ENCODE results near the gene EIF4A2.
A peak's percentile ranks its signal among the peaks of the same experiment; 100 is the strongest.

The EIF4A2 gene

GRCh38 chr3:186783058-186783730, at the start of gene EIF4A2:
Gene EIF4A2 (plus strand): TSS chr3:186783577. CDS start chr3:186783611, 34 bp downstream.
- no peak for TF ChIP-seq CTCF (IDR thresholded peaks at IDR 0.05; ENCODE audit: insufficient read depth, low read depth, low read length, missing control alignments)
- peak; percentile 91 for DNase-seq (ENCODE audit: low read depth)
- peak within 1 kb of the TSS; percentile 100 for H3K4me3 ChIP-seq (ENCODE audit: low read length)

GRCh38 chr3:186742618-186743380, 40.6 kb upstream of the EIF4A2 start:
- H3K4me3 ChIP-seq (ENCODE audit: low read length): no peak overlapping the region
- TF ChIP-seq CTCF (IDR thresholded peaks at IDR 0.05; ENCODE audit: insufficient read depth, low read depth, low read length, missing control alignments): no peak
- no peak for DNase-seq (ENCODE audit: low read depth)

GRCh38 chr3:186743666-186744065, 39.7 kb upstream of the EIF4A2 start:
- no peak for DNase-seq (ENCODE audit: low read depth)
- no peak for TF ChIP-seq CTCF (IDR thresholded peaks at IDR 0.05; ENCODE audit: insufficient read depth, low read depth, low read length, missing control alignments)
- no peak overlapping the region for H3K4me3 ChIP-seq (ENCODE audit: low read length)

- no peak for TF ChIP-seq CTCF (IDR thresholded peaks at IDR 0.05; ENCODE audit: insufficient read depth, low read depth, low read length, missing control alignments)
- DNase-seq (ENCODE audit: low read depth): peak; percentile 82
- H3K4me3 ChIP-seq (ENCODE audit: low read length): no peak overlapping the region
These were observed 37.4 kb upstream of the EIF4A2 start for GRCh38 chr3:186746008-186746407.

GRCh38 chr3:186750316-186750715, 33.1 kb upstream of the EIF4A2 start:
- no peak overlapping the region for H3K4me3 ChIP-seq (ENCODE audit: low read length)
- TF ChIP-seq CTCF (IDR thresholded peaks at IDR 0.05; ENCODE audit: insufficient read depth, low read depth, low read length, missing control alignments): no peak
- no peak for DNase-seq (ENCODE audit: low read depth)

- TF ChIP-seq CTCF (IDR thresholded peaks at IDR 0.05; ENCODE audit: insufficient read depth, low read depth, low read length, missing control alignments): no peak
- no peak for DNase-seq (ENCODE audit: low read depth)
These were observed 31.9 kb upstream of the EIF4A2 start for GRCh38 chr3:186751480-186751879.

More at GRCh38 chr3:186751480-186751879, 31.9 kb upstream of the EIF4A2 start:
- no peak overlapping the region for H3K4me3 ChIP-seq (ENCODE audit: low read length)
